Vagina (tissue), 2 donors: ENCODE measurements around the gene PTPRN2.

Experiments
- CTCF ChIP-seq, 3 experiments: fragments of 450-650 bp in 2 of 3; fragments of 200-600 bp in 1 of 3; sonication (generic) in 1 of 3; IDR thresholded peaks; one replicate each; pipeline ENCODE4 v1.5.1; 2017 to 2019; ENCODE audit warnings: antibody characterized with exemption in 3 of 3, mild to moderate bottlenecking in 2 of 3, moderate library complexity in 2 of 3
- POLR2A ChIP-seq, 2 donors: fragments of 450-650 bp; IDR thresholded peaks; one replicate each; pipeline ENCODE4 v1.6.1; 2017; ENCODE audit warnings: antibody characterized with exemption in 2 of 2, mild to moderate bottlenecking in 2 of 2, moderate library complexity in 2 of 2
- POLR2AphosphoS5 ChIP-seq, 2 donors: sonication (generic); formaldehyde crosslinking; IDR thresholded peaks; one replicate each; pipeline ENCODE4 v1.9.0; 2017; ENCODE audit warnings: antibody characterized with exemption in 2 of 2, mild to moderate bottlenecking in 2 of 2, low read depth in 1 of 2; ENCODE audit not compliant: insufficient read depth in 1 of 2

GRCh38 chr7:157661611-157661975, 926.0 kb downstream of the PTPRN2 start:
- TF ChIP-seq CTCF (IDR thresholded peaks at IDR 0.05), result no peak
- no peak for TF ChIP-seq POLR2A (IDR thresholded peaks at IDR 0.05)
- no peak for TF ChIP-seq POLR2AphosphoS5 (IDR thresholded peaks at IDR 0.05; ENCODE audit: insufficient read depth in 1 of 2, low read depth in 1 of 2)
